Ammon's horn (tissue), 1 donor: ENCODE measurements around the gene FUT8.

Experiments used
- DNase-seq: peaks from one replicate; pipeline ENCODE4 v3.0.0-alpha.2; 2016; ENCODE audit warnings: low spot score

The FUT8 gene

DNA sequence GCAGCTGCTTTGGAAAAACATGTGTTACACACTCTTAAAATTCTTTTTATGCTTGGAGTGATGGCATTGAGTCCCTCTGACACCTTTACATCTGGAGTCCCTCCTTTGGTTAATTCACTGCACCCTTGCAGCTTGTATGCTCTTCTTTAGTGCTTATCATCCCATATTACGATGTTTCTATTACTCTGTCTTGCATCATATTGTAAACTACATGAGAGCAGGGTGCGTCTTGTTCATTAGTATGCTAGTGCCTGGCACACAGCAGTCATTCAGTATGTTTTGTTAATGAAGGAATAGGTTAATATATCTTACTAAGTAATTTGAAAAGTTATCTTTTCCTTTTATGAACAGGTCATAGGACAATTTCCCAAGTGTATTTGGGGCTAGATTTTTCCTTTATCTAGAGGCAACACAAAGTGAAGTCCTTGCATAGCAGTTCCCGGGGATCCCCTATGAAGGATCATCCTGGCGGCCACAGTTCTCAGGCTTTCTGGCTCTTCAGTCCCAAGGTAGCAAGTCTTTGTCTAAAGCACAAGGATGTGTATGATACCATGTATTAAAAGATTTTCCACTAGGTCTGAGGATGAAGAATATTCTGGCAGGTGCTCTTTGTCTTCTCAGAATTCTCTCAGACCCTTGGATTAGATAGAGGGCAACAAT, 363.8 kb downstream of the FUT8 start:
- DNase-seq: no peak

DNA sequence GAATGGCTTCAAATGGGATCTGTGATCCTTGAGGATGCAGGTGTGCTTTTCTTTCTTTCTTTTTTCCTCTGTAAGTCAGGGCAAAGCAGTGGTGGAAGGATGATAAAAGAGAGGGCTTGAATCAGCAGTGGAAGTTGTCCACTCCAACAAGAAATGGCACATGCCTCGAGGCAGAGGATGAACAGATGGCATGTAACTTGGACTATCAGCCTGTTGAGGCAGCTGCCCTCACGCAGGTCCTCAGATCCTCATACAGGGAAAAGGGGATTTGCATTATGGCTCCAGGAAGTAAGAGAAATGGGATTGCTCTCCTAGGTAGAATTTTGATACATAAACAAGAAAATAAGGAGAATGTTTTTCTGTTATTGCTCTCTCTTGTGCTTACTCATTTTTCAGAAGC, 368.0 kb downstream of the FUT8 start:
- no peak for DNase-seq

DNA sequence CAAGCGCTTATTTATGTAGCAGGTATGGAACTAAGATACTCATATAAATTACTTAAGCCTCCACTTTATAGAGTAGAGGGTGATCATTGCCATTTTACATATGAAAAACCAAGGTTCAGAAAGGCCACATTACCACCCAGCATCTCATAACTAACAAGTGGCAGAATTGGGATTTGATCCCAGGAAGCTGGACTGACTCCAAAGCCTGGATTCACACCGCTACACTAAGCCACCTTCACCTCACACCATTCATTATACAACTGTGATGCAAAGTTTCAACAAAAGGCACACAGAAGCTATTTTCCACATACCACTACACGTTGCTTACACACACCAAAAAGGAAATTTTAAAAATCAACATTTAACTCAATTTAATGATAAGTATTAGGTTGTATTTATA, 370.6 kb downstream of the FUT8 start:
- no peak for DNase-seq

DNA sequence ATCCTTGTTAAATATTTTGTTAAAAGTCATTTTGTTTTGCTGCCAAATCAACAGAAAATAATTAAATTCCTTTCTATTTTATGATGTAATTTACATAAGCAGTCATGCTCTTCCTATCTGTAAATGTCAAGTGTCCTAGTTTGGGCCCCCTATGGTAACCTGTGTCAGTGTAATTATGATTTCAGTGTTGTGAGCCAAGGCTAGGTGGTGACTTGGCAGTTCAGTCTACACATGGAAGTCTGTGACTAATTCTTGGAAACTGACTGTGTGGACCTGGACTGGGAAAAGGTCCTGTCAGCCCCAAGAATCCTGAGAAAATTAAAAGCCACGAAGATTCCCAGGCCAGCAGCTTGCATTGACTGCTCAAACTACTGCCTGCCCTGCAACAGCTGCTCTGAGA, 371.0 kb downstream of the FUT8 start:
- DNase-seq: no peak

DNA sequence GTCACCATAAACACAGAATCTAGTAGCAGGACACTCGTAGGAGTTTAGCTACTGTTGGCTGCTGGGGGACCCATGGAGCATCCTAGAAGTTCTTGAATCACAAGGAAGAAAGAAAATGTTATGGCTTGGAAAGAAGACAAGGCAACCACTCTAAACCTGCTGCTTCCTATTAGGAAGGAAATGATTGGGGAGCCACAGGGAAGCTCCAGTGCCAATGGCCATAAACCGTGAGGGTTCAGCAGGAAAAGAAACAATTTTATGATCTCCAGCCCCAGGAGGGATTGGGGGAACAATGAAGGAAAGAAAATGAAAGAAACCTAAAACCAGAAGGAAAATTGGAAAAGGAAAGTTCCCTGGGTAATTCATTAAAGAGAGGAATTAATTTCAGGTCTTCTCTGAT, 372.0 kb downstream of the FUT8 start:
- no peak for DNase-seq

DNA sequence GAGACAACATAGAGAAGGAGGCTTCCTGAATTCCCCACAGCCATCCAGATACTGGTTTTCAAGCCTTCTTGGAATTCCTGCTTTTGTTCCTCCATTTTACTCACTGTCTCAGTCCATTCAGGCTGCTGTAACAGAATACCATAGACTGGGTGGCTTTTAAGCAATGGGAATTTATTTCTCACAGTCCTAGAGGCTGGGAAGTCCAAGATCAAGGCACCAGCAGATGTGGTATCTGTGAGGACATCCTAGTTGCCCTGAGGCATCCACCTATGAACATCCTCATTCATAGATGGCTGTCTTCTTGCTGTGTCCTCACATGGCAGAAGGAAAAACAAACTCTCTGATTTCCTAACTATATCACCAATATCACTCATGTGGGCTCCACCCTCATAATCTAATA, 374.9 kb downstream of the FUT8 start:
- DNase-seq: no peak

DNA sequence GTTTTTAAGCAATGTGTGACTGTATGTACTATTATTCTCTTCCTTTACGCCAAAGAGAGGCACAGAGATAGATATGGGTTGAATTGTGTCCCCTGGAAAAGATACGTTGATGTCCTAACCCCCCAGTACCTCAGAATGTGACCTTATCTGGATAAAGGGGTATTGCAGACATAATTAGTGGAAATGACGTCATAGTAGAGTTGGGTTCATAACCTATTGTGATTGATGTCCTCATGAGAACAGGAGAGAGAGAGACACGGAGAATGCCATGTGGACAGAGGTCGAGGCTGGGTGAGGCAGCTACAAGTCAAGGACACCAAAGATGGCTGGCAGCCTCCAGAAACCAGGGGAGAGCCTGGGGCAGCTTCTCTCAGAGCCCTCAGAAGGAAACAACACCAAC, 376.3 kb downstream of the FUT8 start:
- no peak for DNase-seq

DNA sequence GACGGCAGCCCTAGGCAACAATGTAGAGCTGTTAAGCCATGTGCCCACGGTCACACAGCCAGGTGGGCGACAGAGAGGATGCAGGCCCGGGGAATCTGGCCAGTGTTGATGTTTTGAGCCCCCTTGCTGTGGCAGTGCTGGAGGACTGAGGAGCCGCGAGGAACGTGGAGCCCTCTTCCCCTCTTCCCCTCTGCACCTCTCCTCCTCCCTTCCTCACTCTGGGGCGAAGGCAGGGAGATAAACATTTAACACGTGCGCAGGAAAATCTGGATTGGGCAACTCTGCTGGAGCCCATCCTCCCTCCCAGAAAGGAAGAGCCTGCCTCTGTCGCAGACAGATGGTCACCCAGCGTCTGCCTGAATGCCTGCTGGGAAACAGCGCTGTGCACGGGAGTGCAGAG, 376.8 kb downstream of the FUT8 start:
- peak; percentile 8 for DNase-seq

DNA sequence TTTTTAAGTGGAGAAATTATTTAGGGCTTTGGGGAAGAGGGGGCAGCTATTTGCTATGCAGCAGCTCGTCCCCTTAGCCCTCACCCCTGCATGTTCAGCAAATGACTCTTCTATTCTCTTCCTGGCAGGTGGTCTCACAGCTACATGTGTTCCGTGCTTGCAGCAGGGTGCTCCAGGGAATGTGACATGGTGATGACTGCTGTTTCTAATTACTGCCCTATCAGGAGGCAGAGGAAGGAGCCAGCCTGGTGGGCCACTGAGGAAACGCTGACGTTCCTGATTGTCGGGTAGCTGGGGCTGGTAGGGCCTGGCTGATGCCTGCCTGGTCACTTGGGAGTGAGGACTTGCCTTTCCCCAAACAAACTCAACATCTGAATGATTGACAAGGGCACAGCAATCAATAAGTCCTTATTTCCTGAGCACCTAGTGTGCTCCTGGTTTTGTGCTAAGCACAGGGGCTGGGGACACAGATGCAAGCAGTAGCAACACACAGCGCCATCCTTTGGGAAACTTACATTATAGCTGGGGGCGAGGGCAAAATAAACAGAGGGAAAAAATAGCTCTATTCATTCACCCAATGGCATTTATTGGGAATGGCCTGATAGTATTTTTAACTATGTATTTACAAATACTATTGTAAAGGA, 377.8 kb downstream of the FUT8 start:
- DNase-seq: no peak

DNA sequence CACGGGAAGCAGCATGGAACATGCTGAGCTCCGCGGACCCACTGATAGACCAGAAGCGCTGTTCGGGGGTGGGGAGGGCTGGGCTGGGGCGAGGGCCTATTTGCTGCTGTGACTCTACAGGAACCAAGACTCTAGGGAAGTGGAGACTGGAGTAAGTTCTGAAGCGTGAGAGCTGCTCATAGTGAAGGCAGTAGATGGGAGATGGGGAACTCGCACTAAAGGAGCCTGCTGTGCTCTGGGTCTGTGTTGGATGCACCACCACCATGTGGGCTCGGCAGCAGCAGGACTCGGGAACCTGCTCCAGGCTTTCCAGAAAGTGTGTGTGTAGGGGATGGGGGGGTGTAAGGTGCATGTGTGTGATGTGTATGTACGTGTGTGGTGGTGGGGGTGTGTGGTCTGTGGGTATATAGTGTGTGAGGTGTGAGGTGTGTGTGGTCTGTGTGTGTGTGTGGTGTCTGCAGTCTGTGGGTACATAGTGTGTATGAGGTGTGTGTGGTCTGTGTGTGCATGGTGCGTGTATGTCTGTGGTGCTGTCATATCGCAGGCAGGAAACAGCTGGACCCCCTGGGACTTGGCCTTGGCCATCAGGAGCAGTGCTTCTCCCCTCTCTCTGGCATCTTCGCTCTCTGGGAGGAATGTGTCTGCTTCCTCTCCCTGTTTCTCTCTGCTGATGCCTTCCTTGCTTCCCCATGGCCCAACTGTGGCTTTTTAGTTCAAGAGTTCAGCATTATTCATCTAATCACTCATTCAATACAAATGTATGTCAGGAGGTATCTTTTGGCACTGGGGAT, 378.9 kb downstream of the FUT8 start:
- DNase-seq: no peak

DNA sequence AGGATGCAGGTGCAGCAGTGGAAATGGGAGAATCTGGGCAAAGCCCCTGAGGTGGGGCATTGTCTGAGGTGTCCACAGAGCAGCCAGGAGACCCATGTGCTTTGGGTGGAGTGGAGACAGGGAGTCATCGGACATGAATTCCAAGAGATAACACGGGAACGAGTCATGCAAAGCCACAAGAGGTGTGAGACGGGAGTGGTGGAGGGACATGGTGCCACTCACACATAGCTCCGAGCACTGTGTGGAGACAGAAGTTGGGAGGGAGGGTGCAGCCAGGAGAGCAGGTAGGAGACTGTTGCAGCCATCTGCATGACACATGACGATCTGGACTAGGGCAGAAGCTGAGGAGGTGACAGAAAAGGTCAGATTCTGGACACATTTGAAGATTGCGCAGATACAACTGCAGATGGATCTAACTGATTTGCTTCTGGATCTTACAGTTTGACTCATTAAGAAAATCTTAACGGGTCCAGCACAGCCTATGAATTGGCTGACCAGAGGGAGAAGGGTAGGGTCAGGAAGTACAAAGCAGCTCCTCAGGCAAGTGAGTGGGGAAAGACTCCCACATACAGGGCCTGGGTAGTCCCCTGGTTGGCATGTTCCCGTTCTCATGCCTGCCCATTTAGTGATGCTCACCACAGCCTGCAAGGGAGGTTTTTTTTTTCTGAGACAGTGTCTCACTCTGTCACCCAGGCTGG, 379.8 kb downstream of the FUT8 start:
- no peak for DNase-seq
